GM19035 (cell line): ENCODE measurements around the gene SCGB1C1.
A peak's percentile ranks its signal among the peaks of the same experiment; 100 is the strongest.
"Not testable (repeated sequence)": the region's sequence is repeated elsewhere in the genome, so short reads cannot be mapped to it uniquely, and the experiment has no call there.

Source experiments
- ATAC-seq: cut with Tn5 transposase; IDR thresholded peaks from one replicate; pipeline ENCODE4 v1.9.1; 2021; ENCODE audit not compliant: unreplicated experiment

SCGB1C1 gene

GRCh38 chr11:192674-193128, at the start of gene SCGB1C1:
SCGB1C1 (plus strand) TSS chr11:193078; CDS start chr11:193100, 22 bp downstream.
- ATAC-seq = not testable (repeated sequence)

- ATAC-seq = not testable (repeated sequence)
These were observed 12.6 kb upstream of the SCGB1C1 start for GRCh38 chr11:180242-180641.

GRCh38 chr11:189200-189783, 3.6 kb upstream of the SCGB1C1 start:
- ATAC-seq = peak; percentile 12

- peak; percentile 73 for ATAC-seq
These were observed 3.0 kb upstream of the SCGB1C1 start for GRCh38 chr11:189843-190311.

- ATAC-seq = not testable (repeated sequence)
These were observed 2.3 kb upstream of the SCGB1C1 start for GRCh38 chr11:190546-190945.

- not testable (repeated sequence) for ATAC-seq
These were observed 1.1 kb upstream of the SCGB1C1 start for GRCh38 chr11:191490-192478.

GRCh38 chr11:193481-193880, 603 bp downstream of the SCGB1C1 start:
- not testable (repeated sequence) for ATAC-seq

- ATAC-seq = no peak
These were observed 4.2 kb downstream of the SCGB1C1 start for GRCh38 chr11:196786-197731.

- no peak for ATAC-seq
These were observed 4.9 kb downstream of the SCGB1C1 start for GRCh38 chr11:197741-198235.

- no peak for ATAC-seq
These were observed 5.4 kb downstream of the SCGB1C1 start for GRCh38 chr11:198236-198806.

- ATAC-seq = no peak
These were observed 6.2 kb downstream of the SCGB1C1 start for GRCh38 chr11:199004-199581.

GRCh38 chr11:199782-200181, 6.9 kb downstream of the SCGB1C1 start:
- no peak for ATAC-seq

- no peak for ATAC-seq
These were observed 7.5 kb downstream of the SCGB1C1 start for GRCh38 chr11:200224-201003.

GRCh38 chr11:201966-202365, 9.1 kb downstream of the SCGB1C1 start:
- ATAC-seq = no peak

- no peak for ATAC-seq
These were observed 9.6 kb downstream of the SCGB1C1 start for GRCh38 chr11:202490-202889.

GRCh38 chr11:203056-203944, 10.4 kb downstream of the SCGB1C1 start:
- no peak for ATAC-seq

- ATAC-seq = no peak
These were observed 11.2 kb downstream of the SCGB1C1 start for GRCh38 chr11:203945-204586.
